GM10266 (cell line): ENCODE measurements around the gene PSMB9.

Experiments used
- DNase-seq: peaks from one replicate; pipeline ENCODE4 v3.0.0; 2012; ENCODE audit errors: extremely low spot score
- CTCF ChIP-seq: IDR thresholded peaks from 2 replicates; pipeline ENCODE4 v1.5.1; 2012; ENCODE audit warnings: mild to moderate bottlenecking, low read depth; ENCODE audit not compliant: control insufficient read depth, insufficient read depth; ENCODE audit errors: missing control alignments

The PSMB9 gene

GRCh38 chr6:32839356-32839755, 14.6 kb upstream of the PSMB9 start:
- no peak for DNase-seq
- no peak for TF ChIP-seq CTCF

GRCh38 chr6:32840604-32841246, 13.3 kb upstream of the PSMB9 start:
- no peak for TF ChIP-seq CTCF
- peak; percentile 40 for DNase-seq

GRCh38 chr6:32842021-32842650, 11.9 kb upstream of the PSMB9 start:
- DNase-seq = no peak
- TF ChIP-seq CTCF = no peak

GRCh38 chr6:32842690-32843089, 11.3 kb upstream of the PSMB9 start:
- DNase-seq = no peak
- no peak for TF ChIP-seq CTCF

GRCh38 chr6:32843331-32843978, 10.5 kb upstream of the PSMB9 start:
- DNase-seq = no peak
- no peak for TF ChIP-seq CTCF

- peak; percentile 89 for DNase-seq
- TF ChIP-seq CTCF = no peak
These were observed 9.8 kb upstream of the PSMB9 start, which contains the start of gene PSMB8 for GRCh38 chr6:32843979-32844838. PSMB8 (minus strand) TSS chr6:32844047; CDS start chr6:32843996, 51 bp downstream.
